GM18520 (cell line): Measurements from ENCODE around the gene CFL2.
"Not testable (repeated sequence)": the region's sequence is repeated elsewhere in the genome, so short reads cannot be mapped to it uniquely, and the experiment has no call there.

Source experiments
- ATAC-seq: cut with Tn5 transposase; IDR thresholded peaks from one replicate; pipeline ENCODE4 v1.9.1; 2021; ENCODE audit not compliant: unreplicated experiment

CFL2 gene

GRCh38 chr14:34714320-34715126 is at the start of gene CFL2:
CFL2 (minus strand) TSS chr14:34714593; CDS start chr14:34714540, 53 bp downstream.
- peak; percentile 83 for ATAC-seq

- no peak for ATAC-seq
Measured at GRCh38 chr14:34755215-34755614, 40.8 kb upstream of the CFL2 start.

GRCh38 chr14:34754687-34755086 is 40.3 kb upstream of the CFL2 start:
- ATAC-seq = no peak

GRCh38 chr14:34750670-34751069 is 36.3 kb upstream of the CFL2 start:
- no peak for ATAC-seq

- ATAC-seq = no peak
Measured at GRCh38 chr14:34750233-34750632, 35.8 kb upstream of the CFL2 start.

GRCh38 chr14:34749408-34749807 is 35.0 kb upstream of the CFL2 start:
- ATAC-seq = no peak

- no peak for ATAC-seq
Measured at GRCh38 chr14:34742270-34743115, 28.1 kb upstream of the CFL2 start.

GRCh38 chr14:34741840-34742239 is 27.4 kb upstream of the CFL2 start:
- ATAC-seq = no peak

GRCh38 chr14:34740139-34740538 is 25.7 kb upstream of the CFL2 start:
- ATAC-seq = not testable (repeated sequence)

GRCh38 chr14:34737079-34737478 is 22.7 kb upstream of the CFL2 start:
- not testable (repeated sequence) for ATAC-seq

GRCh38 chr14:34733245-34733644 is 18.9 kb upstream of the CFL2 start:
- ATAC-seq = no peak

GRCh38 chr14:34732802-34733201 is 18.4 kb upstream of the CFL2 start:
- no peak for ATAC-seq

- no peak for ATAC-seq
Measured at GRCh38 chr14:34723867-34724266, 9.5 kb upstream of the CFL2 start.

GRCh38 chr14:34722723-34723545 is 8.5 kb upstream of the CFL2 start:
- no peak for ATAC-seq

GRCh38 chr14:34721129-34721528 is 6.7 kb upstream of the CFL2 start:
- no peak for ATAC-seq

- no peak for ATAC-seq
Measured at GRCh38 chr14:34718750-34719304, 4.4 kb upstream of the CFL2 start.

- no peak for ATAC-seq
Measured at GRCh38 chr14:34715127-34715863, 902 bp upstream of the CFL2 start.

GRCh38 chr14:34713681-34714319 is 593 bp downstream of the CFL2 start:
- ATAC-seq = no peak

- no peak for ATAC-seq
Measured at GRCh38 chr14:34713122-34713680, 1.2 kb downstream of the CFL2 start.
